ENCODE measurements around the gene TEX13A.

- no peak for TF ChIP-seq CTCF (IDR thresholded peaks at IDR 0.05; ENCODE audit: insufficient read depth, low read depth, low read length)
- no peak for TF ChIP-seq EZH2 (IDR thresholded peaks at IDR 0.05; ENCODE audit: insufficient read depth, low read length)
Observed at GRCh38 chrX:105220636-105221035, at the start of gene TEX13A.
